ENCODE results near the gene MEIOSIN. TPM values are rescaled to one million over a fixed set of nuclear protein-coding genes. Genes with fewer than 3 reads are reported as not detected.
A peak's percentile ranks its signal among the peaks of the same experiment; 100 is the strongest.
"Not testable (repeated sequence)": the region's sequence is repeated elsewhere in the genome, so short reads cannot be mapped to it uniquely, and the experiment has no call there.

The MEIOSIN gene
- total RNA-seq, 1 experiment from 2014 or later = not detected

- Histone ChIP-seq H3K27ac (ENCODE audit: low read depth, low read length, poor library complexity, severe bottlenecking) (peak overlapping the region; percentile 98), H3K4me1 (ENCODE audit: insufficient read depth, low read length, poor library complexity, severe bottlenecking) (peaks cover 11% of the 10 kb centered on the region), H3K4me3 (ENCODE audit: low read depth, low read length, poor library complexity, severe bottlenecking) (peak overlapping the region; percentile 63), H3K9me3 (ENCODE audit: low read depth, low read length, poor library complexity, severe bottlenecking) (no peaks in the 10 kb centered on the region), H3K36me3 (ENCODE audit: insufficient read depth, low read length, poor library complexity, severe bottlenecking) (peaks cover 2% of the 10 kb centered on the region), H3K27me3 (replicated peaks; ENCODE audit: insufficient read depth, low read depth, low read length, poor library complexity) (no peaks in the 10 kb centered on the region)
- CTCF ChIA-PET = interaction anchor here (1.6 kb wide), 1 partner anchor 26 kb away, joined by 6 read pairs; the partner anchor contains the start of gene QPCTL
- BruUV-seq (replicated peaks) = no TSS peak
- intact Hi-C loops (cut with micrococcal nuclease; ENCODE audit: unreplicated experiment) = no loop called here
- no peak for TF ChIP-seq EZH2 (IDR thresholded peaks at IDR 0.05; ENCODE audit: borderline replicate concordance, low read depth, low read length, poor library complexity, severe bottlenecking)
- TF ChIP-seq CTCF (conservative IDR thresholded peaks at IDR 0.05; ENCODE audit: low read depth, low read length) = no peak
- no peak for DNase-seq (ENCODE audit: low spot score)
- POLR2A ChIA-PET (ENCODE audit: low non-redundant PET) = interaction anchor here (1.3 kb wide), 1 partner anchor 13 kb away, joined by 3 read pairs; the partner anchor contains the start of gene FBXO46
Observed at GRCh38 chr19:45717983-45718650, 15.1 kb upstream of the MEIOSIN start.

DNA sequence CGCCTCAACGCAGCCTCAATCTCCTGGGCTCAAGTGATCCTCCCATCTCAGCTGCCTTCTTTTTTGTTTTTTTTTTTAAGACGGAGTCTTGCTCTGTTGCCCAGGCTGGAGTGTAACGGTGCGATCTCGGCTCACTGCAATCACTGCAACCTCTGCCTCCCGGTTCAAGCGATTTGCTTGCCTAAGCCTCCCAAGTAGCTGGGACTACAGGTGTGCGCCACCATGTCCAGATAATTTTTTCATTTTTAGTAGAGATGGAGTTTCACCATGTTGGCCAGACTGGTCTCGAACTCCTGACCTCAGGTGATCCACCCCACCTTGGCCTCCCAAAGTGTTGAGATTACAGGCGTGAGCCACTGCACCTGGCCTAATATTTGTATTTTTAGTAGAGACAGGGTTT, 13.2 kb upstream of the MEIOSIN start:
- H3K9me3 ChIP-seq (ENCODE audit: low read depth, low read length, poor library complexity, severe bottlenecking); H3K27me3 ChIP-seq (replicated peaks; ENCODE audit: insufficient read depth, low read depth, low read length, poor library complexity); DNase-seq (ENCODE audit: low spot score); H3K36me3 ChIP-seq (ENCODE audit: insufficient read depth, low read length, poor library complexity, severe bottlenecking); H3K4me3 ChIP-seq (ENCODE audit: low read depth, low read length, poor library complexity, severe bottlenecking); H3K27ac ChIP-seq (ENCODE audit: low read depth, low read length, poor library complexity, severe bottlenecking); BruUV-seq (replicated peaks); CTCF ChIA-PET; intact Hi-C loops (cut with micrococcal nuclease; ENCODE audit: unreplicated experiment); POLR2A ChIA-PET (ENCODE audit: low non-redundant PET): not testable (repeated sequence)
- peaks cover 14% of the 10 kb centered on the region for H3K4me1 ChIP-seq (ENCODE audit: insufficient read depth, low read length, poor library complexity, severe bottlenecking)

- intact Hi-C loops (cut with micrococcal nuclease; ENCODE audit: unreplicated experiment); H3K27ac ChIP-seq (ENCODE audit: low read depth, low read length, poor library complexity, severe bottlenecking); H3K9me3 ChIP-seq (ENCODE audit: low read depth, low read length, poor library complexity, severe bottlenecking); DNase-seq (ENCODE audit: low spot score); H3K36me3 ChIP-seq (ENCODE audit: insufficient read depth, low read length, poor library complexity, severe bottlenecking); H3K4me3 ChIP-seq (ENCODE audit: low read depth, low read length, poor library complexity, severe bottlenecking); BruUV-seq (replicated peaks); H3K27me3 ChIP-seq (replicated peaks; ENCODE audit: insufficient read depth, low read depth, low read length, poor library complexity): not testable (repeated sequence)
- ChIA-PET CTCF (interaction anchor here (0.6 kb wide), 1 partner anchor 348 kb away, joined by 3 read pairs; no protein-coding TSS in a partner anchor), POLR2A (ENCODE audit: low non-redundant PET) (interaction anchor here (0.6 kb wide), 1 partner anchor 15 kb away, joined by 6 read pairs; no protein-coding TSS in a partner anchor)
- peaks cover 16% of the 10 kb centered on the region for H3K4me1 ChIP-seq (ENCODE audit: insufficient read depth, low read length, poor library complexity, severe bottlenecking)
Observed at GRCh38 chr19:45728683-45729082, 4.6 kb upstream of the MEIOSIN start.

- TSS peak; percentile 52 for BruUV-seq (replicated peaks)
- peaks cover 16% of the 10 kb centered on the region for H3K4me1 ChIP-seq (ENCODE audit: insufficient read depth, low read length, poor library complexity, severe bottlenecking)
- H3K27me3 ChIP-seq (replicated peaks; ENCODE audit: insufficient read depth, low read depth, low read length, poor library complexity) = no peaks in the 10 kb centered on the region
- DNase-seq (ENCODE audit: low spot score) = no peak
- ChIA-PET CTCF (no interaction called here), POLR2A (ENCODE audit: low non-redundant PET) (no interaction called here)
- intact Hi-C loops (cut with micrococcal nuclease; ENCODE audit: unreplicated experiment) = no loop called here
- H3K9me3 ChIP-seq (ENCODE audit: low read depth, low read length, poor library complexity, severe bottlenecking) = no peaks in the 10 kb centered on the region
- H3K27ac ChIP-seq (ENCODE audit: low read depth, low read length, poor library complexity, severe bottlenecking) = peak overlapping the region; percentile 77
- TF ChIP-seq EZH2 (IDR thresholded peaks at IDR 0.05; ENCODE audit: borderline replicate concordance, low read depth, low read length, poor library complexity, severe bottlenecking) (no peak), CTCF (conservative IDR thresholded peaks at IDR 0.05; ENCODE audit: low read depth, low read length) (no peak)
- no peaks in the 10 kb centered on the region for H3K36me3 ChIP-seq (ENCODE audit: insufficient read depth, low read length, poor library complexity, severe bottlenecking)
- peak overlapping the region; percentile 79 for H3K4me3 ChIP-seq (ENCODE audit: low read depth, low read length, poor library complexity, severe bottlenecking)
Observed at GRCh38 chr19:45729800-45730290, 3.4 kb upstream of the MEIOSIN start.

All from A673 (cell line).